Panc1 (cell line): ENCODE measurements around the gene GNB2. TPM values are rescaled to one million over a fixed set of nuclear protein-coding genes. Genes with fewer than 3 reads are reported as not detected.

Source experiments
- ATAC-seq: fragments of 200-7000 bp; cut with Tn5 transposase; 2 replicates; pipeline ENCODE4 v1.9.1; 2020; ENCODE audit warnings: mild to moderate bottlenecking, moderate library complexity
- BruUV-seq: library from RNA; stranded (reverse); fragments of 400-500 nt; replicated peaks from 2 replicates; lab custom pipeline; 2021; lab: Mats Ljungman, UMichigan
- CTCF ChIA-PET: fragments of 300-600 bp; sonication (Branson Sonifier 250); formaldehyde crosslinking; loops from one replicate; lab custom pipeline; 2022; ENCODE audit warnings: antibody characterized with exemption; lab: Charles Lee
- POLR2A ChIA-PET: fragments of 300-600 bp; sonication (Branson Sonifier 250); formaldehyde crosslinking; loops from one replicate; lab custom pipeline; 2022; ENCODE audit warnings: antibody characterized with exemption; lab: Charles Lee
- DNase-seq: peaks from one replicate; pipeline ENCODE4 v3.0.0-alpha.2; 2010; ENCODE audit warnings: low read depth, low spot score
- H3K27ac ChIP-seq: 2 replicates; pipeline ENCODE4 v1.5.1; 2011; ENCODE audit warnings: mild to moderate bottlenecking, low read length, inconsistent platforms
- H3K27me3 ChIP-seq: fragments of 200-500 bp; sonication (Bioruptor generic); 2 replicates; pipeline ENCODE4 v1.6.0; 2014; ENCODE audit warnings: low read length, inconsistent platforms; ENCODE audit not compliant: control insufficient read depth, insufficient read depth
- H3K36me3 ChIP-seq: fragments of 200-500 bp; sonication (Bioruptor generic); 2 replicates; pipeline ENCODE4 v1.5.1; 2014; ENCODE audit warnings: inconsistent platforms, mild to moderate bottlenecking, low read length, moderate library complexity; ENCODE audit not compliant: control insufficient read depth, insufficient read depth
- H3K4me1 ChIP-seq: 2 replicates; pipeline ENCODE4 v1.5.1; 2011; ENCODE audit warnings: inconsistent platforms, mild to moderate bottlenecking, low read length, moderate library complexity; ENCODE audit not compliant: control insufficient read depth, insufficient read depth
- H3K4me3 ChIP-seq, 2 experiments: 2 replicates each; pipeline ENCODE4 v1.5.1; 2011 to 2012; ENCODE audit warnings: low read depth in 2 of 2, low read length in 2 of 2, mild to moderate bottlenecking in 2 of 2, inconsistent platforms in 1 of 2, moderate library complexity in 1 of 2
- H3K9me3 ChIP-seq: fragments of 200-500 bp; sonication (Bioruptor generic); 2 replicates; pipeline ENCODE4 v1.5.1; 2014; ENCODE audit warnings: low read depth, mild to moderate bottlenecking, inconsistent platforms, low read length, moderate library complexity; ENCODE audit not compliant: control insufficient read depth, insufficient read depth
- POLR2AphosphoS5 ChIP-seq: IDR thresholded peaks from 2 replicates; pipeline ENCODE4 v1.6.1; 2012; ENCODE audit warnings: mild to moderate bottlenecking, low read depth, low read length, moderate library complexity
- SIN3A ChIP-seq: IDR thresholded peaks from 2 replicates; pipeline ENCODE4 v1.6.1; 2012; ENCODE audit warnings: low read depth, mild to moderate bottlenecking, low read length, moderate library complexity, borderline replicate concordance; ENCODE audit not compliant: insufficient read depth
- TCF7L2 ChIP-seq: IDR thresholded peaks from 2 replicates; pipeline ENCODE4 v1.6.1; 2011; ENCODE audit warnings: mild to moderate bottlenecking, low read depth, low read length, inconsistent platforms
- in situ Hi-C: cut with HindIII; loops from 2 replicates; pipeline ENCODE4 v1.10.0; 2016; ENCODE audit warnings: low sequenced_read_pairs, low pct_unique_long_range_greater_than_20kb
- intact Hi-C: fragments of 100-400 bp; cut with micrococcal nuclease; formaldehyde crosslinking; loops from one replicate; pipeline ENCODE4 v1.10.0; 2022; ENCODE audit not compliant: unreplicated experiment
- total RNA-seq: library from RNA; stranded (reverse); gene quantifications from one replicate; pipeline ENCODE4 v1.2.1, GENCODE V29; 2021; ENCODE audit not compliant: unreplicated experiment
- TF ChIP-seq, protein P1 (sequence below), 2 experiments: IDR thresholded peaks; 2 replicates each; pipeline ENCODE4 v1.6.1; 2011 to 2012; ENCODE audit warnings: low read depth in 2 of 2, control low read depth in 1 of 2, low read length in 1 of 2, mild to moderate bottlenecking in 1 of 2, moderate library complexity in 1 of 2; ENCODE audit not compliant: insufficient read depth in 1 of 2
- TF ChIP-seq, protein P2 (sequence below): fragments of 450-650 bp; IDR thresholded peaks from 2 replicates; pipeline ENCODE4 v1.5.1; 2017; ENCODE audit warnings: mild to moderate bottlenecking

Gene GNB2
- total RNA-seq, 1 experiment from 2014 or later, result 289 TPM

DNA sequence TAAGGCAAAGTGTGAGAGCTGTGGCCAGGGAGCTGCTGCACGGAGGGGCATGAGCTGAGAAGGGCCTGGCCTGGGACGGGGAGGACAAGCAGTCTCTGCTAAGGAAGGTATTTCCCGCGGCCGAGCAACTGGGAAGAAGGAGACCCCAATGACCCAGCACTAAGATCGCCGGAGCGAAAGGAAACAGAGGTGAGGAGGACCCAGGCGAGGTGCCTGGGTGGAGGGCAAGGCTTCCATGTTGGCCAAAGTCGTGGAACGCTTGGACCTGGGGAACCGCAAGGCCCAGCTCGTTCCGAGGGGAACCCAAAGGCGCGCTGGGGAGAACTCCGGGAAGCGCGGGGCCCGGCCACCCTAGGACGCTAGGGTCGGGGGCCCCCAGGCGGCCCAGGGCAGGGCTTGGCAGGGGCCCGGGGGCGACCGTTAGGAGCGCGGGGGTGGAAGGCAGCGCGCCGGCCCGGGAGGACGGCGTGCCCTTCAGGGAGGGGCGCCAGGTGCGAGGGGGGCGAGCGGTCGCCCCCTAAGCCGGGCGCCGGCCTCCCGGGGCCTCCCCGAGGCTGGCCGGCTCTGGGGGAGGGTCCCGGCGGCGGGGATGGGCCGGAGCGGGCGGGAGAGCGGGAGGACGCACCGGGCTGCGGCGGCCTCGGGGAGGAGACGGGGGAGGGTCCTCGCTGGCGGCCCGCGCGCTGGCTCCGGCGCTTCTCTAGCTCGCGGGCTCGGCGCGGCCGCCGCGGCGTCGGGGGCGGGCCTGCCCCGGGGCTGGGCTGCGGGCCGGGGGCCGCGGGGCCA is 20.0 kb downstream of the GNB2 start:
- peak overlapping the region; percentile 84 to 91 for H3K4me3 ChIP-seq
- H3K36me3 ChIP-seq, result peaks cover 3% of the 10 kb centered on the region; the same call in 1 of the 2 replicates
- ChIA-PET POLR2A (interaction anchor here (0.5 to 0.7 kb wide), 2 partner anchors 54 to 143 kb away, joined by 3 to 5 read pairs; no protein-coding TSS in a partner anchor), CTCF (interaction anchor here (0.6 to 0.7 kb wide), 2 partner anchors 151 to 228 kb away, joined by 3 to 9 read pairs; no protein-coding TSS in a partner anchor)
- ATAC-seq (peak; percentile 58), DNase-seq (no peak)
- intact Hi-C loops (no loop called here), in situ Hi-C loops (no loop called here)
- H3K27ac ChIP-seq, result peak overlapping the region; percentile 94
- TF ChIP-seq SIN3A (no peak), TCF7L2 (no peak), POLR2AphosphoS5 (no peak)
- TF ChIP-seq, protein P1, sequence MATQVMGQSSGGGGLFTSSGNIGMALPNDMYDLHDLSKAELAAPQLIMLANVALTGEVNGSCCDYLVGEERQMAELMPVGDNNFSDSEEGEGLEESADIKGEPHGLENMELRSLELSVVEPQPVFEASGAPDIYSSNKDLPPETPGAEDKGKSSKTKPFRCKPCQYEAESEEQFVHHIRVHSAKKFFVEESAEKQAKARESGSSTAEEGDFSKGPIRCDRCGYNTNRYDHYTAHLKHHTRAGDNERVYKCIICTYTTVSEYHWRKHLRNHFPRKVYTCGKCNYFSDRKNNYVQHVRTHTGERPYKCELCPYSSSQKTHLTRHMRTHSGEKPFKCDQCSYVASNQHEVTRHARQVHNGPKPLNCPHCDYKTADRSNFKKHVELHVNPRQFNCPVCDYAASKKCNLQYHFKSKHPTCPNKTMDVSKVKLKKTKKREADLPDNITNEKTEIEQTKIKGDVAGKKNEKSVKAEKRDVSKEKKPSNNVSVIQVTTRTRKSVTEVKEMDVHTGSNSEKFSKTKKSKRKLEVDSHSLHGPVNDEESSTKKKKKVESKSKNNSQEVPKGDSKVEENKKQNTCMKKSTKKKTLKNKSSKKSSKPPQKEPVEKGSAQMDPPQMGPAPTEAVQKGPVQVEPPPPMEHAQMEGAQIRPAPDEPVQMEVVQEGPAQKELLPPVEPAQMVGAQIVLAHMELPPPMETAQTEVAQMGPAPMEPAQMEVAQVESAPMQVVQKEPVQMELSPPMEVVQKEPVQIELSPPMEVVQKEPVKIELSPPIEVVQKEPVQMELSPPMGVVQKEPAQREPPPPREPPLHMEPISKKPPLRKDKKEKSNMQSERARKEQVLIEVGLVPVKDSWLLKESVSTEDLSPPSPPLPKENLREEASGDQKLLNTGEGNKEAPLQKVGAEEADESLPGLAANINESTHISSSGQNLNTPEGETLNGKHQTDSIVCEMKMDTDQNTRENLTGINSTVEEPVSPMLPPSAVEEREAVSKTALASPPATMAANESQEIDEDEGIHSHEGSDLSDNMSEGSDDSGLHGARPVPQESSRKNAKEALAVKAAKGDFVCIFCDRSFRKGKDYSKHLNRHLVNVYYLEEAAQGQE (IDR thresholded peaks at IDR 0.05; ENCODE audit: insufficient read depth in 1 of 2, low read depth in 2 of 2, low read length in 1 of 2), result no peak
- TF ChIP-seq, protein P2, sequence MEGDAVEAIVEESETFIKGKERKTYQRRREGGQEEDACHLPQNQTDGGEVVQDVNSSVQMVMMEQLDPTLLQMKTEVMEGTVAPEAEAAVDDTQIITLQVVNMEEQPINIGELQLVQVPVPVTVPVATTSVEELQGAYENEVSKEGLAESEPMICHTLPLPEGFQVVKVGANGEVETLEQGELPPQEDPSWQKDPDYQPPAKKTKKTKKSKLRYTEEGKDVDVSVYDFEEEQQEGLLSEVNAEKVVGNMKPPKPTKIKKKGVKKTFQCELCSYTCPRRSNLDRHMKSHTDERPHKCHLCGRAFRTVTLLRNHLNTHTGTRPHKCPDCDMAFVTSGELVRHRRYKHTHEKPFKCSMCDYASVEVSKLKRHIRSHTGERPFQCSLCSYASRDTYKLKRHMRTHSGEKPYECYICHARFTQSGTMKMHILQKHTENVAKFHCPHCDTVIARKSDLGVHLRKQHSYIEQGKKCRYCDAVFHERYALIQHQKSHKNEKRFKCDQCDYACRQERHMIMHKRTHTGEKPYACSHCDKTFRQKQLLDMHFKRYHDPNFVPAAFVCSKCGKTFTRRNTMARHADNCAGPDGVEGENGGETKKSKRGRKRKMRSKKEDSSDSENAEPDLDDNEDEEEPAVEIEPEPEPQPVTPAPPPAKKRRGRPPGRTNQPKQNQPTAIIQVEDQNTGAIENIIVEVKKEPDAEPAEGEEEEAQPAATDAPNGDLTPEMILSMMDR, result no peak
- H3K9me3 ChIP-seq, result no peaks in the 10 kb centered on the region
- no TSS peak for BruUV-seq
- H3K4me1 ChIP-seq, result peaks cover 24% of the 10 kb centered on the region
- H3K27me3 ChIP-seq, result no peaks in the 10 kb centered on the region

DNA sequence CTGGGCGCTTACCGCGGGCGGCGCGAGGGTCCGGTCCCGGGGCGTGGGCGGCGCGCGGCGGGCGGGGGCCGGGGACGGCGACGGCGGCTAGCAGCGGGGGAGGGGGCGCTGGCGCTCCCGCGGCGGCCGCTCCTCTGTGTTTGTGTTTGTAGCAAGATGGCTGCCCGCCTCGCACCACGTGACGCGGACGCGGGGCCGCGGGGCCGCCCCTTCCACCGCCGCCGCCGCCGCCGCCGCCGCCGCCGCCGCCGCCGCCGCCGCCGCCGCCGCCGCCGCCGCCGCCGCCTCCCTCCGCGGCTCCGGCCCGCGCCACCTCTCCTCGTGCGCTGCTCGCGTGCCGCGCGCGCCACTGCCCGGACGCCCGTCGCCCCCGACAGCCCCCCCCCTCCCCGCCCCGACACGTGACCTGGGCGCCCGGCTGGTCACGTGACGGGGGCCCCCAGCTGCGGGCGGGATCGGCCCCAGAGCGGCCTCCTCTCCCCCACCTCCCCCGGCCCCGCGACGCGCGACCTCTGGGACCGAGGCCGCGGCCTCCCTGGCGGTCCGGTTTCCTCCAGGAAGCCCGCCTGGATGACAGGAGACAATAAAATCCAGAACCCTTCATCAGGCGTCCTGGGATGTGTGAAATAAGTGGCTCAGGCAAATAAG is 20.7 kb downstream of the GNB2 start, which contains the start of gene GIGYF1:
TSS of gene GIGYF1 (minus strand) at position 153 of the 648 bp plus-strand sequence. CDS start 6,012 bp downstream, outside the sequence.
- Histone ChIP-seq H3K4me1 (peaks cover 24% of the 10 kb centered on the region), H3K4me3 (peak within 1 kb of the TSS; percentile 84 to 91), H3K27ac (peak within 1 kb of the TSS; percentile 94), H3K27me3 (no peaks in the 10 kb centered on the region), H3K36me3 (peaks cover 3% of the 10 kb centered on the region; the same call in 1 of the 2 replicates), H3K9me3 (no peaks in the 10 kb centered on the region)
- no TSS peak for BruUV-seq
- ATAC-seq (peak; percentile 79), DNase-seq (no peak)
- intact Hi-C loops, result no loop called here
- in situ Hi-C loops, result no loop called here
- POLR2A ChIA-PET, result no interaction called here
- TF ChIP-seq, protein P2, result no peak
- TF ChIP-seq TCF7L2 (no peak), SIN3A (no peak), POLR2AphosphoS5 (no peak)
- TF ChIP-seq, protein P1 (IDR thresholded peaks at IDR 0.05; ENCODE audit: insufficient read depth in 1 of 2, low read depth in 2 of 2, low read length in 1 of 2), result no peak
- CTCF ChIA-PET, result interaction anchor here (0.6 kb wide), 1 partner anchor 157 kb away, joined by 4 read pairs; no protein-coding TSS in a partner anchor
